HG03097 (cell line): Measurements from ENCODE around the gene TBXAS1.
"Not testable (repeated sequence)": the region's sequence is repeated elsewhere in the genome, so short reads cannot be mapped to it uniquely, and the experiment has no call there.

Experiments
- ATAC-seq: cut with Tn5 transposase; IDR thresholded peaks from one replicate; pipeline ENCODE4 v1.9.1; 2021; ENCODE audit not compliant: unreplicated experiment, low FRiP score

The TBXAS1 gene

GRCh38 chr7:139913021-139913844 is 84.2 kb downstream of the TBXAS1 start:
- ATAC-seq: no peak

GRCh38 chr7:139913845-139914135 is 84.7 kb downstream of the TBXAS1 start:
- no peak for ATAC-seq

GRCh38 chr7:139914306-139915267 is 85.5 kb downstream of the TBXAS1 start:
- no peak for ATAC-seq

GRCh38 chr7:139915268-139915863 is 86.3 kb downstream of the TBXAS1 start:
- no peak for ATAC-seq

- peak; percentile 85 for ATAC-seq
Measured at GRCh38 chr7:139915864-139916716, 87.0 kb downstream of the TBXAS1 start.

GRCh38 chr7:139916717-139917395 is 87.8 kb downstream of the TBXAS1 start:
- peak; percentile 61 for ATAC-seq

GRCh38 chr7:139917851-139918250 is 88.8 kb downstream of the TBXAS1 start:
- no peak for ATAC-seq

- no peak for ATAC-seq
Measured at GRCh38 chr7:139918480-139918879, 89.4 kb downstream of the TBXAS1 start.

GRCh38 chr7:139923090-139923489 is 94.0 kb downstream of the TBXAS1 start:
- ATAC-seq: no peak

- ATAC-seq: no peak
Measured at GRCh38 chr7:139924461-139924860, 95.4 kb downstream of the TBXAS1 start.

- not testable (repeated sequence) for ATAC-seq
Measured at GRCh38 chr7:139929221-139929620, 100.2 kb downstream of the TBXAS1 start.

GRCh38 chr7:139930286-139930965 is 101.4 kb downstream of the TBXAS1 start:
- no peak for ATAC-seq

- no peak for ATAC-seq
Measured at GRCh38 chr7:139931190-139931934, 102.3 kb downstream of the TBXAS1 start.

- ATAC-seq: no peak
Measured at GRCh38 chr7:139932531-139932930, 103.5 kb downstream of the TBXAS1 start.

GRCh38 chr7:139936760-139937310 is 107.8 kb downstream of the TBXAS1 start:
- no peak for ATAC-seq

GRCh38 chr7:139937715-139938114 is 108.7 kb downstream of the TBXAS1 start:
- no peak for ATAC-seq

GRCh38 chr7:139940866-139941265 is 111.8 kb downstream of the TBXAS1 start:
- ATAC-seq: no peak

- no peak for ATAC-seq
Measured at GRCh38 chr7:139941421-139941820, 112.4 kb downstream of the TBXAS1 start.
